HG02759 (cell line): Measurements from ENCODE around the gene GATAD1.
"Not testable (repeated sequence)": the region's sequence is repeated elsewhere in the genome, so short reads cannot be mapped to it uniquely, and the experiment has no call there.

Source experiments
- ATAC-seq: cut with Tn5 transposase; IDR thresholded peaks from one replicate; pipeline ENCODE4 v1.9.1; 2021; ENCODE audit warnings: mild to moderate bottlenecking, moderate library complexity; ENCODE audit not compliant: unreplicated experiment

GATAD1 gene

GRCh38 chr7:92436612-92437445 lies 10.5 kb upstream of the GATAD1 start:
- ATAC-seq = no peak

- ATAC-seq = no peak
These were observed 9.3 kb upstream of the GATAD1 start for GRCh38 chr7:92437956-92438491.

DNA sequence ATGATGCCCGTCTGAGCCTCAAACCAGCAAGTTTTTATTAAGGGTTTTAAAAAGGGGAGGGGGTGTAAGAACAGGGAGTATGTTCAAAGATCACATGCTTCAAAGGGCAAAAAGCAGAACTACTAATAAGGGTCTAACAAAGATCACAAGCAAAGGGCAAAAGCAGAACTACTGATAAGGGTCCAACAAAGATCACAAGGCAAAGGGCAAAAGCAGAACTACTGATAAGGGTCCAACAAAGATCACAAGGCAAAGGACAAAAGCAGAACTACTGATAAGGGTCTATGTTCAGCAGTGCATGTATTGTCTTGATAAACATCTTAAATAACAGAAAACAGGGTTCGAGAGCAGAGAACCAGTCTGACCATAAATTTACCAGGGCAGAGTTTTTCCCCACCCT lies 4.6 kb upstream of the GATAD1 start:
- ATAC-seq = not testable (repeated sequence)

DNA sequence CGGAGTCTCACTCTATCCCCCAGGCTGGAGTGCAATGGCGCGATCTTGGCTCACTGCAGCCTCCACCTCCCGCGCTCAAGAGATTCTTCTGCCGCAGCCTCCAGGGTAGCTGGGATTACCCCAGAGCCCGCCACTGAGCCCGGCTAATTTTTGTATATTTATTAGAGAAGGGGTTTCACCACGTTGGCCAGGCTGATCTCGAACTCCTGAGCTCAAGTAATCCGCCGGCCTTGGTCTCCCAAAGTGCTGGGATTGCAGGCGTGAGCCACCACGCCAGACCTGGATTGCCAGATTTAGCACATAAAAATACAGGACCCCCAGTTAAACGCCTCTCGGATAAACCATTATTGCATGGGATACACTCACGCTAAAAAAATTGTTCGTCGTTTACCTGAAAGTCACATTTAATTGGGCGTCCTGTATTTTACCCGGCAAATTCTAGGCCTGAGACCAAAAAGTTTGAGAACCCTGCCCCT lies 375 bp upstream of the GATAD1 start:
- no peak for ATAC-seq

DNA sequence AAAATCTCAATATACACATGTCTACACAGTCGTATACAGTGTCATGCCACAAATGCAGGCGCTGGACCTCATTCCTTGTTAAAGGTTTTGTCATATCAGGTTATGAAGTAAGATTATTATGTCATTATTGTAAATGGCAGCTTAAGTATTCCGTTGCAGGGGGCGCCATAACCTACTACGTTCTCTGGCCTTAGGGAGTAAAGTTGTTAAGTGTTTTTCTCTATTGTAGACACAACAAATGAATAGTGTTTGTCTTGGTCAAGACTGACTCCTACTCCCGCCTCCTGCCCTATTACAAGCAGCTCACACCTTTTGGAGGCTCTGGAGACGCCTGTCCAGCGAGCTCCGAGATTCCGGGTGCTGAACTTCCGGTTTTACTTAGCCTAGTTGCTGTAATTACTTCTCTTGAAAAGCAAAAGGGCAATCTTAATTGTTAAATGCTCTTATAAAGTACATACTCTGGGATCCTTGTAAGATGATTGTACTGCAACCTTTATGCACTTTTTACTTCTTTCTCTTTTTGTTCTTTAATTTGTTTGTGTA lies 994 bp downstream of the GATAD1 start:
- peak; percentile 47 for ATAC-seq

DNA sequence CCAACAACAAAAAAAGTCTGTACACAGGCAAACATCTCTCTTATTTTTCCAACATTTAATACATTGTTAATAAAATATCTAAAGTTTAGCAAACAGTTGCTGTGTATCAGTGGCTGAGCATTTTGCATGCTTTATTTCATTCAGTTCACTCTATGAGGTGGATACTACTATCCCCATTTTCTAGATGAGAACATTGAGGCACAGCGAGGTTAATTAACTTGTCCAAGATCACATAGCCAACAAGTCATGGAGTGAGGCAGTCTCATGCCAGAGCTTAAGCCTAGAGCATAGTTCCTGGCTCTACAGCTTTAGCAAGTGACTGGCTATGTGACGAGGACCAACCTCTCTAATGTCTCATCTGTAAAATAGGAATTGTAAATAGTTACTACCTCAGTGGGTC lies 4.4 kb downstream of the GATAD1 start:
- ATAC-seq = no peak

DNA sequence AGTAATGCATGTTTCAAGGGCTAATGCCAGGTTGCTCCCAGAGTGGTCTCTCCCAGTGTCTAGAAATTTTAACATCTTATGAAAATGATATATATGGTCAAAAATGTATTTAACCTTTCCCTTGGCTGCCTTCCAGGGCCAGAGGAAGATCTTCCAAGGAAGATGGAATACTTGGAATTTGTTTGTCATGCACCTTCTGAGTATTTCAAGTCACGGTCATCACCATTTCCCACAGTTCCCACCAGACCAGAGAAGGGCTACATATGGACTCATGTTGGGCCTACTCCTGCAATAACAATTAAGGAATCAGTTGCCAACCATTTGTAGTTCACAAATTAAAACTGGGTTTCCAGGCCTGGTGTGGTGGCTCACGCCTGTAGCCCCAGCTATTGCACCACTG lies 9.0 kb downstream of the GATAD1 start:
- ATAC-seq = no peak

GRCh38 chr7:92460109-92460508 lies 12.8 kb downstream of the GATAD1 start:
- no peak for ATAC-seq

DNA sequence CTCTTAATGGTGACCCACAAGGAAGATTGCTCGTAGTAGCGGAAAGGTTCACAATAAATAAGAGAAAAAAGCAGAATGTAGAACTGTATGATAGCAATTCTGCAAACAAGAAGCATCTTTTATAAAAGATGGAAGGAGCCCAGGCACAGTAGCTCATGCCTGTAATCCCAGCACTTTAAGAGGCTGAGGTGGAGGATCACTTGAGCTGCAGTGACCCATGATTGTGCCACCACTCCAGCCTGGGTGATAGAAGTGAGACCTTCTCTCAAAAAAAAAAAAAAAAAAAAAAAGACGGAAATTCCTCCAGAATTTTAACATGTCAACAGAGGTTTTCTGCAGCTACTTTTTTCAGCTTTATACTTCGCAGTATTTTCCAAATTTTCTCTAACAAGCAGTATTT lies 13.2 kb downstream of the GATAD1 start:
- no peak for ATAC-seq

GRCh38 chr7:92461027-92462003 lies 14.0 kb downstream of the GATAD1 start:
- peak; percentile 69 for ATAC-seq

DNA sequence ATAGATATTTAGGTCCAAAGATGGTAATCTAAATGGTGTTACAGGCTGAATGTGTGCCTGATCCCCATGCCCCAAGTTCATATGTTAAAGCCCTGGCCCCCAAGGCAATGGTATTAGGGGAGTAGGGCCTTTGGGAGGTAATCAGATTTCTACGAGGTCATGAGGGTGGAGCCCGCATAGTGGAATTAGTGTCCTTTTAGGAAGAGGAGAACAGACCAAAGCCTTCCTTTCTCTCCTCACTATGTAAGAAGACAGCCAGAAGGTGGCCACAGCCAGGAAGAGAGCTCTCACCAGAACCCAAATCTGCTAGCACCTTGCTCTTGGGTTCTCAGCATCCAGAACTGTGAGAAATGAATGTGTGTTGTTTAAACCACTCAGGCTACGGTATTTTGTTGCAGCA lies 15.3 kb downstream of the GATAD1 start:
- no peak for ATAC-seq

DNA sequence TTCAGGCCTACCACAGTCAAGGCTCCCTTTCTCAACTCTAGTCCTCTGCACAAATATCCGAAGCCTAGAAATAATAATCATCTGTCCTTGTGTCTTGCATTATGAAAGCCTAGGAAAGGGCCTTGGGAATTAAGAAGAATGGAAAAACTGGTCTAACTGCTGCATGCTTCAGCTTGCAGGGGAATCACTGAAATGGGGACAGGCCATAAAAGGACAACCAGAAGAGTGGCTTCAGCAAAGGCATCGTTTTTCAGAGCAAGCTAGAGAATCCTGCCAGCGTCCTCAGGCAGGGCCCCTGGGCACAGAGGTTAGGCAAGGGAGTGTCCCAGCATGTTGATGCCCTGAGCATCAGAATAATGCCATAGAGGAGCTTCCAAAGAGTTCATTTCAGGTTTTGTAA lies 17.2 kb downstream of the GATAD1 start:
- no peak for ATAC-seq

DNA sequence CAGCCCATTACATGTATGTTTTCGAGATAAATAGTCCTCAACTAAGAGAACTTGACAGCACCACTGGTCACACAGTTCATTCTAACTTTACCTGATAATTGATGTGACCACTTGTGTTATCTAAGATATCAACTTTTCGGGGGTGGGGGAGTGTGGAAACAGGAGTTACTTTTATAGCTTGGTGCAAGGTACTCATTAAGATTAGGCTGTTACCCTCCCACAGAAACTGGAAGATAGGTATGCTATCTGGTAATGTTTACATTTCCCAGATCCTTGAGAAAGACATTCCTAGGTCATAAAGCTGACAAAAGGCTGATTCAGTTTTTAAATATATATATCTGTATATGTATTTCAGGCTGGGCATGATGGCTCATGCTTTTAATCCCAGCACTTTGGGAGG lies 19.4 kb downstream of the GATAD1 start:
- ATAC-seq = no peak

DNA sequence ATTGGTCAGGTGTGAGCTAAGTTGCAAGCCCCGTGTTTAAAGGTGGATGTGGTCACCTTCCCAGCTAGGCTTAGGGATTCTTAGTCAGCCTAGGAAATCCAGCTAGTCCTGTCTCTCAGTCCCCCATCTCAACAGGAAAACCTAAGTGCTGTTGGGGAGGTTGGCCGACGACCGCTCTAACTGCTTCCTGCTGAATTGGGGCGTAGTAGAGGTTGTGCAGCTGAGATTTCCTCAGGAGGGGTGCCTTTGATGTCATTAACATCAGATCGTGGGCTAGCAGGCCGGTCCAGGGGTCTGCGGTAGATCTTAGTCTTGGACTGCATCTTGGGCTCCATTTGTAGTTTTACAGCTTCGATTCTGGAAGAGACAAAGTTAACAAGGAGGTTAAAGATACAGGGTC lies 21.3 kb downstream of the GATAD1 start:
- ATAC-seq = not testable (repeated sequence)

DNA sequence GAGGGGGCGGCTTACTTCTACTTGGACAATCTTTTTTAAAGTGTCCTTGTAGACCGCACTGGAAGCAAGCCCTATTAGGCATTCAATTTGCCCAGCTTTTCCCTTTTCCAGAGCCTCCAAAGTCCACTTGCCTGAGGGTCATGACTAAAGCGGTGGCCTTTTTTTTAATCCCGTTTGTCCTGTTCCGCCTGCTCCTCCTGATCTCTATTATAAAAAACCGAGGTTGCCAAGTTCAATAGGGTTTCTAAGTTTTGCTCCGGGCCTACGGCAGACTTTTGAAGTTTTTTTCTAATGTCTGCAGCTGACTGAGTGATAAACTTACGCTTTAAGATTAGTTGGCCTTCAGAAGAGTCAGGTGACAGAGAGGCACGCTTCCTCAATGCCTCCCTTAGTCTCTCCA lies 26.7 kb downstream of the GATAD1 start:
- not testable (repeated sequence) for ATAC-seq

DNA sequence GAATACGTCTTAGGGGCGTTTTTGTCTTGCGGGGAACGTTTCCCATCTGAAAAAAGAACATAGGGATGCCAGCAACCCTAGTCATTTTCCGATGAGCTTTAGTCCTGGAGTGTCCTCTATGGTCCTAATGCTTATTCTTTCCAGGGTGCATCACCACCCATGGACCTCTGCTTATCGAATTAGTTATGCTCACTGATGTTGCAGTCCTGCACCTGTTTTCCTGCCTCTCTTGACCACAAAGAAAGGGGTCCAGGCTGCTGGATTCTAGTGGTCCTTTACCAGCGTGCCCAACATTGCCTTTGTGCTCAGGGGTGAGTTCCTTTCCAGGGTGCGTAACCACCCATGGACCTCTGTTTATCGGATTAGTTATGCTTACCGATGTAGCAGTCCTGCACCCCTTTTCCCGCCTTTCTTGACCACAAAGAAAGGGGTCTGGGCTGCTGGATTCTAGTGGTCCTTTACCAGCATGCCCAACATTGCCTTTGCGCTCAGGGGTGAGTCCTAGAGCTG lies 28.0 kb downstream of the GATAD1 start:
- not testable (repeated sequence) for ATAC-seq

- ATAC-seq = not testable (repeated sequence)
These were observed 28.7 kb downstream of the GATAD1 start for GRCh38 chr7:92475851-92476590.

DNA sequence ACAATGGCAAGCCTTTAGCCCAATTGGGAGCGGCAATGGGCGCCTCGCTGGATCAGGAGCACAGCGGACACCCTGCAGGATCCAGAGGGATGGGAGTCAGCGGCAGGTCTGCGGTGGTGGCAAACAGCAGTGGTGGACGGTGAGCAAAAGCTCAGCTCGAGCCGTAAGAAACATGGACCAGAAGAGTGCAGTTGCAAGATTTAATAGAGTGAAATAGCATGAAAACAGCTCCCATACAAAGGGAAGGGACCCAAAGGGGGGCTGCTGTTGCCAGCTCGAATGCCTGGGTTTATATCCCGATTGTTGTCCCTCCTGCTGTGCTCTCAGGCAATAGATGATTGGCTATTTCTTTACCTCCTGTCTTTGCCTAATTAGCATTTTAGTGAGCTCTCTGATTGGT lies 30.4 kb downstream of the GATAD1 start, which contains the start of gene ERVW-1:
TSS of gene ERVW-1 (minus strand) at position 266 of the 400 bp plus-strand sequence. CDS start 7,565 bp downstream, outside the sequence.
- not testable (repeated sequence) for ATAC-seq

DNA sequence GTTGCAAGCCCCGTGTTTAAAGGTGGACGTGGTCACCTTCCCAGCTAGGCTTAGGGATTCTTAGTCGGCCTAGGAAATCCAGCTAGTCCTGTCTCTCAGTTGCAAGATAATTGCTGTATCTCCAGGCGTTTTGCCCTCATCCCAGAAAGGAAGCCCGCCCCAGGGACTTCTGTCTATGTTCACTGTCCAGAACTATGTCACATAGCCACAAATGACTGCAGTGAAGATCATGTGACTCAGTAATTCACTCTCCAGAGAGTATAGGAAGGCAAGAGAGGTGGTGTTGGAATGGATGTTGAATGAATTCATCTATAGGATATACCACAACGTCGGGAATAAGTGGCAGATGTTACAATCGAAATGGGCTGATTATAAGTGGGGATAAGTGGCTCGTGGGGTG lies 30.8 kb downstream of the GATAD1 start:
- ATAC-seq = no peak

DNA sequence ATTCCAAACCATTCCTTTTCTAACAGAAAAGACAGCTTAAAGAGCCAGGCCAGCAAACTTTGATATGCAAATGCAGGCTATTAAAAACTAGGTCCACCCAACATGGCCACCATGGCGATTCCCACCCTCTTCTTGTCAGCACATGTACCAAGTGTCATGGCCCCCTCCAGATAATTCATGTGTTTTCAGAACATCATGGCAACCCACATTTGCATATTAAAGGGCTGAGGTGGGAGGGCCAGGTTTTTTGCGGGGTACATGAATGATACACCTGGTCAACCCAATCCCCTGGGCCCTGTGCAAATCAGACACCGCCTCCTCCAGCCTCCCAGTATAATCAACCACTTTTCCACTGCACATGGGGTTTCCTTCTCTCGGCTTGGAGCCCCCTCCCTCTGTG lies 31.4 kb downstream of the GATAD1 start:
- no peak for ATAC-seq
